GM12878 (cell line): ENCODE results near the gene DCTN2. TPM values are rescaled to one million over a fixed set of nuclear protein-coding genes. Genes with fewer than 3 reads are reported as not detected.

Experiments
- ASH2L ChIP-seq: fragments of 300-600, 200-600 bp; sonication (generic); IDR thresholded peaks from 2 replicates; pipeline ENCODE4 v1.6.1; 2017; ENCODE audit warnings: low read depth, mild to moderate bottlenecking, borderline replicate concordance
- BHLHE40 ChIP-seq, 2 experiments: fragments of 450-650 bp in 1 of 2; IDR thresholded peaks; 2 replicates each; pipeline ENCODE4 v1.6.1; 2011 to 2017; ENCODE audit warnings: low read depth in 2 of 2, borderline replicate concordance in 1 of 2, improper control_type of control experiment in 1 of 2, low read length in 1 of 2, mild to moderate bottlenecking in 1 of 2
- CBX3 ChIP-seq: fragments of 200-600 bp; sonication (generic); IDR thresholded peaks from 2 replicates; pipeline ENCODE4 v1.6.1; 2016; ENCODE audit warnings: low read depth, borderline replicate concordance
- EED ChIP-seq: sonication (generic); IDR thresholded peaks from 2 replicates; pipeline ENCODE4 v1.6.1; 2016; ENCODE audit warnings: antibody characterized with exemption, low read depth
- EGR1 ChIP-seq, 2 experiments: IDR thresholded peaks; 1 replicate in 1 of 2; 2 replicates in 1 of 2; pipeline ENCODE4 v1.6.1; 2011 to 2012; ENCODE audit warnings: low read depth in 2 of 2, low read length in 2 of 2, borderline replicate concordance in 1 of 2, mild to moderate bottlenecking in 1 of 2, moderate library complexity in 1 of 2
- FOXK2 ChIP-seq: fragments of 450-650 bp; IDR thresholded peaks from 2 replicates; pipeline ENCODE4 v1.6.1; 2017; ENCODE audit warnings: mild to moderate bottlenecking, moderate library complexity
- LARP7 ChIP-seq: fragments of 450-650 bp; IDR thresholded peaks from 2 replicates; pipeline ENCODE4 v1.6.1; 2017; ENCODE audit warnings: mild to moderate bottlenecking
- MXI1 ChIP-seq: fragments of 150-350 bp; IDR thresholded peaks from 2 replicates; pipeline ENCODE4 v1.6.1; 2011; ENCODE audit warnings: low read depth, mild to moderate bottlenecking, inconsistent platforms, low read length, improper control_type of control experiment
- NFXL1 ChIP-seq: fragments of 450-650 bp; IDR thresholded peaks from 2 replicates; pipeline ENCODE4 v1.6.1; 2017; ENCODE audit warnings: antibody characterized with exemption, mild to moderate bottlenecking, borderline replicate concordance
- RAD51 ChIP-seq: fragments of 450-650 bp; IDR thresholded peaks from 2 replicates; pipeline ENCODE4 v1.6.1; 2016; ENCODE audit warnings: moderate library complexity, mild to moderate bottlenecking, inconsistent platforms
- RBBP5 ChIP-seq: fragments of 200-600 bp; sonication (generic); conservative IDR thresholded peaks from 2 replicates; pipeline ENCODE4 v1.6.1; 2016
- SIN3A ChIP-seq: IDR thresholded peaks from 2 replicates; pipeline ENCODE4 v1.6.1; 2012; ENCODE audit warnings: low read depth, low read length, improper control_type of control experiment
- SIX5 ChIP-seq: IDR thresholded peaks from 2 replicates; pipeline ENCODE4 v1.6.1; 2011; ENCODE audit warnings: mild to moderate bottlenecking, low read depth, low read length, moderate library complexity; ENCODE audit not compliant: severe bottlenecking
- SMAD1 ChIP-seq: fragments of 450-650 bp; IDR thresholded peaks from 2 replicates; pipeline ENCODE4 v1.6.1; 2018; ENCODE audit warnings: mild to moderate bottlenecking, low read depth; ENCODE audit not compliant: partially characterized antibody
- STAT3 ChIP-seq: IDR thresholded peaks from 2 replicates; pipeline ENCODE4 v1.6.1; 2011; ENCODE audit warnings: low read depth, low read length, improper control_type of control experiment
- TCF7 ChIP-seq: IDR thresholded peaks from 2 replicates; pipeline ENCODE4 v1.6.1; 2014; ENCODE audit warnings: antibody characterized with exemption, borderline replicate concordance
- YBX1 ChIP-seq: fragments of 450-650 bp; IDR thresholded peaks from 2 replicates; pipeline ENCODE4 v1.6.1; 2016; ENCODE audit warnings: antibody characterized with exemption
- ZNF207 ChIP-seq: fragments of 450-650 bp; IDR thresholded peaks from 2 replicates; pipeline ENCODE4 v1.6.1; 2014; ENCODE audit warnings: antibody characterized with exemption, mild to moderate bottlenecking, borderline replicate concordance
- ZNF274 ChIP-seq: IDR thresholded peaks from one replicate; pipeline ENCODE4 v1.8.0; 2011; ENCODE audit not compliant: insufficient read length, insufficient read depth
- polyA plus RNA-seq, 11 experiments: library from polyadenylated mRNA; depleted of rRNA in 4 of 11; unstranded in 6 of 11; stranded (reverse) in 5 of 11; fragments of >200 nt; fragmentation: Nextera tagmentation in 4 of 11; fragmentation: Illumina TruSeq in 1 of 11; extraction: Ambion mirVana in 4 of 11; extraction: Trizol in 1 of 11; gene quantifications; 1 replicate in 1 of 11; 2 replicates in 10 of 11; pipeline versions ENCODE4 v1.2.1 to v1.2.3, GENCODE V29; 2011 to 2016; ENCODE audit warnings: inconsistent platforms in 2 of 11, missing spikeins in 2 of 11, low read depth in 1 of 11
- total RNA-seq, 4 experiments: library from RNA; depleted of rRNA in 3 of 4; stranded (reverse); fragments of >200 nt in 3 of 4; fragmentation: Illumina TruSeq in 1 of 4; extraction: Trizol in 1 of 4; gene quantifications; 2 replicates each; pipeline versions ENCODE4 v1.2.1 to v1.2.3, GENCODE V29; 2013 to 2021
- TF ChIP-seq, protein P1 (sequence below): IDR thresholded peaks from 2 replicates; pipeline ENCODE4 v1.6.1; 2011; ENCODE audit warnings: mild to moderate bottlenecking, low read depth, low read length, moderate library complexity; ENCODE audit not compliant: insufficient replicate concordance
- TF ChIP-seq, protein P2 (sequence below): fragments of 150-350 bp; IDR thresholded peaks from 2 replicates; pipeline ENCODE4 v1.6.1; 2014; ENCODE audit warnings: mild to moderate bottlenecking, low read depth, low read length
- TF ChIP-seq, protein P3 (sequence below): fragments of 450-650 bp; IDR thresholded peaks from 2 replicates; pipeline ENCODE4 v1.6.1; 2017; ENCODE audit warnings: borderline replicate concordance
- TF ChIP-seq, protein P4 (sequence below): fragments of 450-650 bp; formaldehyde crosslinking; IDR thresholded peaks from 2 replicates; pipeline ENCODE4 v1.4.0; 2020; ENCODE audit warnings: mild to moderate bottlenecking, moderate library complexity

DCTN2 gene
- total and polyA plus RNA-seq, 10 of the 15 experiments (the other 5 are each of a cell fraction or from before 2014, with no cell fraction given), result 32.3 to 171 (median 100) TPM

DNA sequence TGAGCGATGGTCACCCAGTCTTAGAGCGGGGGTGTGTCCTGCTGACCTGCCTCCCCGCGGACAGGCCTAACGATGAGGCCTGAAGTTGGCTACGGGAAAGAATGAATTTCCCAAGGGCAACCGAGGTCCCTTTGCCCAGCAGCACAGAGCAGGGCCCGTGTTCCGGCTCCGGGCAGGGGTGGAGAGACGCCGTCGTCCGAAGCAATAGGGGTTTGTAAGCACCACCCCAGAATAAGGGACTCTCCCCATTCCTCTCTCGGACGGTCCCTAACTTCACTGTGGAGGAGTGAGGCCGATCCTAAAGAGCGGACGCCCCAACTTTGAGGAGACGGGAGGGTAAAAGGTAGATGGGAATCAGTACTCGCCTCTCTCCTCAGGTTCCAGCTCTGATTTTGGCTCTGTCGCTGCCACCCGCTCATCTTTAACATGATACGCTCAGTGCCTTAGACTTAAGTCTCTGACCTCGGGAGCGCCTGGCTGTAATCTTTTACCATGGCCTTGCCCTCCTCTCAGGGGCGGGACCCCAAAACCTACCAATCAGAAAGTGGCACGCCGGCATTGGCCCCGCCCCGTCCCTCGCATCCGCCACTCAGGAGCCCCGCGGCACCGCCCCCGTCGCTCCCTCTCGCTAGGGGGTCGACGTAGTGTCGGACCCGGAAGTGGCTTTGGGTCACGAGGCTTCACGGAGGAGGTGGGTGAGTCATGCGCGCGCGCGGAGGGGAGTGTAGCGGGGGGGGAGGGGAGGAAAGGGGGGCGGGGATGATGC, 26.8 kb downstream of the DCTN2 start, which contains the start of gene DDIT3 (continued):
- TF ChIP-seq CBX3 (no peak), EED (no peak), NFXL1 (no peak), RBBP5 (no peak), FOXK2 (no peak), EGR1 (IDR thresholded peaks at IDR 0.05; ENCODE audit: borderline replicate concordance in 1 of 2, low read depth in 2 of 2, low read length in 2 of 2) (peak in 1 of 2 experiments; percentile 55; a peak in 2 of 3 replicates), LARP7 (peak; percentile 87; the same call in 1 of the 2 replicates), MXI1 (peak; percentile 55; the same call in 1 of the 2 replicates), TCF7 (no peak), SIX5 (no peak), RAD51 (peak; percentile 48; the same call in 1 of the 2 replicates), SMAD1 (peak; percentile 97), ZNF274 (no peak), ASH2L (no peak), YBX1 (no peak), ZNF207 (0 out of 2 replicates have a peak, but pooled peaks have one; percentile 44), SIN3A (peak; percentile 81), STAT3 (no peak), BHLHE40 (IDR thresholded peaks at IDR 0.05; ENCODE audit: borderline replicate concordance in 1 of 2, low read depth in 2 of 2, low read length in 1 of 2) (peak; percentile 64 to 85; a peak in 3 of 4 replicates)
- TF ChIP-seq, protein P1, sequence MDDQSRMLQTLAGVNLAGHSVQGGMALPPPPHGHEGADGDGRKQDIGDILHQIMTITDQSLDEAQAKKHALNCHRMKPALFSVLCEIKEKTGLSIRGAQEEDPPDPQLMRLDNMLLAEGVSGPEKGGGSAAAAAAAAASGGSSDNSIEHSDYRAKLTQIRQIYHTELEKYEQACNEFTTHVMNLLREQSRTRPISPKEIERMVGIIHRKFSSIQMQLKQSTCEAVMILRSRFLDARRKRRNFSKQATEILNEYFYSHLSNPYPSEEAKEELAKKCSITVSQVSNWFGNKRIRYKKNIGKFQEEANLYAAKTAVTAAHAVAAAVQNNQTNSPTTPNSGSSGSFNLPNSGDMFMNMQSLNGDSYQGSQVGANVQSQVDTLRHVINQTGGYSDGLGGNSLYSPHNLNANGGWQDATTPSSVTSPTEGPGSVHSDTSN, result peak; percentile 76
- TF ChIP-seq, protein P2, sequence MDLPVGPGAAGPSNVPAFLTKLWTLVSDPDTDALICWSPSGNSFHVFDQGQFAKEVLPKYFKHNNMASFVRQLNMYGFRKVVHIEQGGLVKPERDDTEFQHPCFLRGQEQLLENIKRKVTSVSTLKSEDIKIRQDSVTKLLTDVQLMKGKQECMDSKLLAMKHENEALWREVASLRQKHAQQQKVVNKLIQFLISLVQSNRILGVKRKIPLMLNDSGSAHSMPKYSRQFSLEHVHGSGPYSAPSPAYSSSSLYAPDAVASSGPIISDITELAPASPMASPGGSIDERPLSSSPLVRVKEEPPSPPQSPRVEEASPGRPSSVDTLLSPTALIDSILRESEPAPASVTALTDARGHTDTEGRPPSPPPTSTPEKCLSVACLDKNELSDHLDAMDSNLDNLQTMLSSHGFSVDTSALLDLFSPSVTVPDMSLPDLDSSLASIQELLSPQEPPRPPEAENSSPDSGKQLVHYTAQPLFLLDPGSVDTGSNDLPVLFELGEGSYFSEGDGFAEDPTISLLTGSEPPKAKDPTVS, result no peak
- TF ChIP-seq, protein P3, sequence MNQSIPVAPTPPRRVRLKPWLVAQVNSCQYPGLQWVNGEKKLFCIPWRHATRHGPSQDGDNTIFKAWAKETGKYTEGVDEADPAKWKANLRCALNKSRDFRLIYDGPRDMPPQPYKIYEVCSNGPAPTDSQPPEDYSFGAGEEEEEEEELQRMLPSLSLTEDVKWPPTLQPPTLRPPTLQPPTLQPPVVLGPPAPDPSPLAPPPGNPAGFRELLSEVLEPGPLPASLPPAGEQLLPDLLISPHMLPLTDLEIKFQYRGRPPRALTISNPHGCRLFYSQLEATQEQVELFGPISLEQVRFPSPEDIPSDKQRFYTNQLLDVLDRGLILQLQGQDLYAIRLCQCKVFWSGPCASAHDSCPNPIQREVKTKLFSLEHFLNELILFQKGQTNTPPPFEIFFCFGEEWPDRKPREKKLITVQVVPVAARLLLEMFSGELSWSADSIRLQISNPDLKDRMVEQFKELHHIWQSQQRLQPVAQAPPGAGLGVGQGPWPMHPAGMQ, result no peak
- TF ChIP-seq, protein P4, sequence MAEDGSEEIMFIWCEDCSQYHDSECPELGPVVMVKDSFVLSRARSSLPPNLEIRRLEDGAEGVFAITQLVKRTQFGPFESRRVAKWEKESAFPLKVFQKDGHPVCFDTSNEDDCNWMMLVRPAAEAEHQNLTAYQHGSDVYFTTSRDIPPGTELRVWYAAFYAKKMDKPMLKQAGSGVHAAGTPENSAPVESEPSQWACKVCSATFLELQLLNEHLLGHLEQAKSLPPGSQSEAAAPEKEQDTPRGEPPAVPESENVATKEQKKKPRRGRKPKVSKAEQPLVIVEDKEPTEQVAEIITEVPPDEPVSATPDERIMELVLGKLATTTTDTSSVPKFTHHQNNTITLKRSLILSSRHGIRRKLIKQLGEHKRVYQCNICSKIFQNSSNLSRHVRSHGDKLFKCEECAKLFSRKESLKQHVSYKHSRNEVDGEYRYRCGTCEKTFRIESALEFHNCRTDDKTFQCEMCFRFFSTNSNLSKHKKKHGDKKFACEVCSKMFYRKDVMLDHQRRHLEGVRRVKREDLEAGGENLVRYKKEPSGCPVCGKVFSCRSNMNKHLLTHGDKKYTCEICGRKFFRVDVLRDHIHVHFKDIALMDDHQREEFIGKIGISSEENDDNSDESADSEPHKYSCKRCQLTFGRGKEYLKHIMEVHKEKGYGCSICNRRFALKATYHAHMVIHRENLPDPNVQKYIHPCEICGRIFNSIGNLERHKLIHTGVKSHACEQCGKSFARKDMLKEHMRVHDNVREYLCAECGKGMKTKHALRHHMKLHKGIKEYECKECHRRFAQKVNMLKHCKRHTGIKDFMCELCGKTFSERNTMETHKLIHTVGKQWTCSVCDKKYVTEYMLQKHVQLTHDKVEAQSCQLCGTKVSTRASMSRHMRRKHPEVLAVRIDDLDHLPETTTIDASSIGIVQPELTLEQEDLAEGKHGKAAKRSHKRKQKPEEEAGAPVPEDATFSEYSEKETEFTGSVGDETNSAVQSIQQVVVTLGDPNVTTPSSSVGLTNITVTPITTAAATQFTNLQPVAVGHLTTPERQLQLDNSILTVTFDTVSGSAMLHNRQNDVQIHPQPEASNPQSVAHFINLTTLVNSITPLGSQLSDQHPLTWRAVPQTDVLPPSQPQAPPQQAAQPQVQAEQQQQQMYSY (CRISPR knock-in tag), result no peak
